Suprapubic skin (tissue), 4 donors: ENCODE results near the gene SCFD2. TPM values are rescaled to one million over a fixed set of nuclear protein-coding genes. Genes with fewer than 3 reads are reported as not detected.

ENCODE experiments used
- DNase-seq, 2 donors: peaks; one replicate each; pipeline ENCODE4 v3.0.0-alpha.2; 2019; ENCODE audit warnings: low spot score in 2 of 2
- H3K27ac ChIP-seq: fragments of 200-600 bp; sonication (generic); one replicate; pipeline ENCODE4 v1.5.1; 2019
- H3K27me3 ChIP-seq: fragments of 200-600 bp; sonication (generic); one replicate; pipeline ENCODE4 v1.5.1; 2019
- H3K36me3 ChIP-seq: fragments of 200-600 bp; sonication (generic); one replicate; pipeline ENCODE4 v1.5.1; 2019
- H3K4me1 ChIP-seq: fragments of 200-600 bp; sonication (generic); one replicate; pipeline ENCODE4 v1.5.1; 2019
- H3K4me3 ChIP-seq: fragments of 200-600 bp; sonication (generic); one replicate; pipeline ENCODE4 v1.5.1; 2019; ENCODE audit warnings: mild to moderate bottlenecking
- H3K9me3 ChIP-seq: fragments of 200-600 bp; sonication (generic); one replicate; pipeline ENCODE4 v1.5.1; 2019
- CTCF ChIP-seq, 2 donors: fragments of 200-600 bp in 1 of 2; fragments of 450-650 bp in 1 of 2; sonication (generic) in 1 of 2; IDR thresholded peaks; one replicate each; pipeline ENCODE4 v1.5.1; 2016 to 2019; ENCODE audit warnings: antibody characterized with exemption in 2 of 2, mild to moderate bottlenecking in 1 of 2, moderate library complexity in 1 of 2
- EP300 ChIP-seq: sonication (generic); formaldehyde crosslinking; IDR thresholded peaks from one replicate; pipeline ENCODE4 v1.6.1; 2017; ENCODE audit warnings: antibody characterized with exemption
- POLR2A ChIP-seq, 2 donors: fragments of 450-650 bp; IDR thresholded peaks; one replicate each; pipeline ENCODE4 v1.6.1; 2017; ENCODE audit warnings: antibody characterized with exemption in 2 of 2, mild to moderate bottlenecking in 2 of 2, moderate library complexity in 2 of 2
- POLR2AphosphoS5 ChIP-seq, 3 donors: sonication (generic); formaldehyde crosslinking; IDR thresholded peaks; one replicate each; pipeline ENCODE4 v1.6.1; 2017; ENCODE audit warnings: antibody characterized with exemption in 3 of 3
- WGBS: methylation state at CpG from one replicate; pipeline ENCODE4 v1.1.5; 2018; 5-methylcytosine and 5-hydroxymethylcytosine counted together
- total RNA-seq, 4 donors: library from RNA; depleted of rRNA; stranded (reverse); fragments of >200 nt; gene quantifications; one replicate each; pipeline ENCODE4 v1.1.0, GENCODE V29; 2016

Gene SCFD2
- total RNA-seq, 4 donors from 2014 or later = 25.5 to 39.5 (median 31.9) TPM

- H3K4me1 ChIP-seq = peaks cover 11% of the 10 kb centered on the region
- peak overlapping the region; percentile 75 for H3K27ac ChIP-seq
- no peak overlapping the region for H3K4me3 ChIP-seq
- no peak for DNase-seq
- no peaks in the 10 kb centered on the region for H3K9me3 ChIP-seq
- no peaks in the 10 kb centered on the region for H3K27me3 ChIP-seq
- H3K36me3 ChIP-seq = no peaks in the 10 kb centered on the region
- WGBS = 80% methylated on average over 1 of the region's 1 CpG
- TF ChIP-seq POLR2A (IDR thresholded peaks at IDR 0.05) (no peak), EP300 (no peak), POLR2AphosphoS5 (IDR thresholded peaks at IDR 0.05) (no peak), CTCF (IDR thresholded peaks at IDR 0.05) (no peak)
These were observed 542.2 kb downstream of the SCFD2 start for GRCh38 chr4:52823702-52824092.

Other genes starting within 250 kb of the SCFD2 start
- 10 to 100 TPM; 33.8 to 57.5 (median 46.6) TPM for gene FIP1L1, start 11.6 kb upstream of the SCFD2 start, total RNA-seq
- 10 to 100 TPM; 21.7 to 47.2 (median 36.2) TPM for gene LNX1, start 225.4 kb upstream of the SCFD2 start, total RNA-seq